Lower leg skin (tissue), 4 donors: ENCODE measurements around the gene GLI3. TPM values are rescaled to one million over a fixed set of nuclear protein-coding genes. Genes with fewer than 3 reads are reported as not detected.

ENCODE experiments used
- DNase-seq, 2 donors: peaks; one replicate each; pipeline ENCODE4 v3.0.0-alpha.2; 2019; ENCODE audit warnings: low spot score in 2 of 2
- H3K4me3 ChIP-seq: fragments of 200-600 bp; sonication (generic); 2 replicates; pipeline ENCODE4 v1.5.1; 2017; ENCODE audit warnings: mild to moderate bottlenecking, low read depth; ENCODE audit not compliant: poor library complexity, severe bottlenecking
- POLR2A ChIP-seq, 2 donors: fragments of 450-650 bp; IDR thresholded peaks; one replicate each; pipeline ENCODE4 v1.6.1; 2016 to 2017; ENCODE audit warnings: antibody characterized with exemption in 2 of 2, mild to moderate bottlenecking in 1 of 2, moderate library complexity in 1 of 2
- WGBS, 2 donors: methylation state at CpG; one replicate each; pipeline ENCODE4 v1.1.5; 2018; 5-methylcytosine and 5-hydroxymethylcytosine counted together
- intact Hi-C: fragments of 100-400 bp; cut with DNase I; formaldehyde crosslinking; loops from one replicate; pipeline ENCODE4 v1.15.0; 2023; ENCODE audit warnings: low total_unique reads
- total RNA-seq, 4 donors: library from RNA; depleted of rRNA; stranded (reverse); fragments of >200 nt; gene quantifications; one replicate each; pipeline ENCODE4 v1.1.0, GENCODE V29; 2016
- TF ChIP-seq, protein P1 (sequence below), 3 donors: fragments of 450-650 bp; IDR thresholded peaks; one replicate each; pipeline ENCODE4 v1.5.1; 2016; ENCODE audit warnings: antibody characterized with exemption in 3 of 3, mild to moderate bottlenecking in 3 of 3, moderate library complexity in 2 of 3

Gene GLI3
- total RNA-seq, 4 donors from 2014 or later: 16.4 to 28.2 (median 18.3) TPM

DNA sequence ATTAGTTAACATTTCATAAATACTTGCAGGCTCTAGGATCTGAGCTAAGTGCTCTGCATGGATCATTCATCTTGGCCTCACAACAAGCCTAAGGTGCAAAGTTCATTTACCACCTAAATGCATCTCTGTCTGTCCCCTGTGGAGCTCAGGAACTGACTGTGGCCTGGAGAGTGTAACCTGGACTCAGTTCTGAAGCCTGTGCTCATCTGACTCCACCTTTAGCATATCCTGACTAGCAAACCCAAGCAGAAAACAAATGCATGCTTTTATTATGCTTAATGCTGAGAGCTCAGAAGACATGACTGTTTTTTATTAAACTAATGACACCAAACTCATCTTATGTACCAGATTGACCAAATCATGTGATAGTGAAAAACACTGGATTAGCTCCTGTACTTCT, 288.5 kb downstream of the GLI3 start:
- no peak overlapping the region for H3K4me3 ChIP-seq
- peak in 1 of 2 donors; percentile 12 for DNase-seq
- TF ChIP-seq, protein P1, sequence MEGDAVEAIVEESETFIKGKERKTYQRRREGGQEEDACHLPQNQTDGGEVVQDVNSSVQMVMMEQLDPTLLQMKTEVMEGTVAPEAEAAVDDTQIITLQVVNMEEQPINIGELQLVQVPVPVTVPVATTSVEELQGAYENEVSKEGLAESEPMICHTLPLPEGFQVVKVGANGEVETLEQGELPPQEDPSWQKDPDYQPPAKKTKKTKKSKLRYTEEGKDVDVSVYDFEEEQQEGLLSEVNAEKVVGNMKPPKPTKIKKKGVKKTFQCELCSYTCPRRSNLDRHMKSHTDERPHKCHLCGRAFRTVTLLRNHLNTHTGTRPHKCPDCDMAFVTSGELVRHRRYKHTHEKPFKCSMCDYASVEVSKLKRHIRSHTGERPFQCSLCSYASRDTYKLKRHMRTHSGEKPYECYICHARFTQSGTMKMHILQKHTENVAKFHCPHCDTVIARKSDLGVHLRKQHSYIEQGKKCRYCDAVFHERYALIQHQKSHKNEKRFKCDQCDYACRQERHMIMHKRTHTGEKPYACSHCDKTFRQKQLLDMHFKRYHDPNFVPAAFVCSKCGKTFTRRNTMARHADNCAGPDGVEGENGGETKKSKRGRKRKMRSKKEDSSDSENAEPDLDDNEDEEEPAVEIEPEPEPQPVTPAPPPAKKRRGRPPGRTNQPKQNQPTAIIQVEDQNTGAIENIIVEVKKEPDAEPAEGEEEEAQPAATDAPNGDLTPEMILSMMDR (IDR thresholded peaks at IDR 0.05): no peak
- TF ChIP-seq POLR2A (IDR thresholded peaks at IDR 0.05): no peak
- intact Hi-C loops: no loop called here

DNA sequence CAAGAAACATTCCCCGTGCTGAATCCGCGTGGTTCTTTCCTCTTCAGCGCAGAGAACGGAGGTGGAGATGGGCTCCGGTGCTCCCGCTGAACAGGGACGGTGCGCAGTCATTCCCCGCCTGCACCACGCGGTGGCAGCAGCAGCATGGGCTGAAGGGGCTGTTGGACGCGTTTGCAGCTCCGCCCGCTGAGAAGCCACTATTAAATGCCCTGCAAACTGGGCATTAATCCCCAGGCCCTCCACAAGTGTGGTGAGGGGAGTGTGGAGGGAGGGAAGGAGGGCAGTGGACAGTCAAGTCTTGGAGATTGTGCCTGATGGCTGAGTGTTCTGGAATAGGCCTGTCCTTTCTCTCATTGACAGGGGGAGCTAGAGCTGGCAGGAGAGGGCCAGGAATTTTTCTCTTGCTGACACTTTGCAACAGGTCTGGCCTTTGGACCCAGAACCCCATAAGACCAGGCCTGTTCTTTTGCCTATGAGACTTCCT, 293.9 kb downstream of the GLI3 start:
- no peak overlapping the region for H3K4me3 ChIP-seq
- TF ChIP-seq, protein P1 (IDR thresholded peaks at IDR 0.05): peak in 1 of 3 donors; percentile 69
- no peak for TF ChIP-seq POLR2A (IDR thresholded peaks at IDR 0.05)
- DNase-seq: peak; percentile 69 to 97
- intact Hi-C loops: loop anchor here (5.0 kb wide), 1 partner anchor 899 kb away; no protein-coding TSS in a partner anchor
- WGBS, 2 donors: 0% methylated on average over 16 of the region's 16 CpGs

DNA sequence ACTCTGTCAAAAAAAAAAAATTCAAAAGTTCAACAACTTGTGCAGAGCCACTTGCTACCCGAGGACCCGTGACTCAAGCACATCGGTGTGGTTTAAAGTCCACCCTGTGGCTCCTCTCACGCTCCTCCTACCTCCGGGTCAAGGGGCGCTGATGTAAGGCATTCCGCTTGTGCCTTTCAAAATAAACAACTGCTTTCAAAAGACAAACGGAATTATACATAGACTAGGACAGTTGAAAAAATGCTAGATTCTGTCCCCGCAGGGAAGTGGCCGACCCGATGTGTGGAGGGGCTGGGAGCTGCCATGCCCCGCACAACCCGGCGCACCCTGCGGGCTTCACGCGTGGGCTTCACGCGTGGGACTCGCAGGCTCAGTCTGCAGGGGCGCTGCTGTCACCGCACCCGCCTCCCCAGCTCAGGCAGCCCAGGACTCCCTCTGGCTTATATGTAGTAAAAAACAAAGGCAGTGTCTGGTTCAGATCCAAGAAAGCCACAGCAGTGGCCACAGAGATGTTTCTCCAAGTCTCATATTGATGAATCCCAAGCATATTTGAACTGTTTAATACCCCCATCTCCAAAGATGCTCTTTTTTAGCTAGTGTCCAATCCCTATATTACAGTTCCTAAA, 294.4 kb downstream of the GLI3 start:
- H3K4me3 ChIP-seq: no peak overlapping the region
- intact Hi-C loops: loop anchor here (5.0 kb wide), 1 partner anchor 900 kb away; no protein-coding TSS in a partner anchor
- TF ChIP-seq, protein P1 (IDR thresholded peaks at IDR 0.05): no peak
- no peak for TF ChIP-seq POLR2A (IDR thresholded peaks at IDR 0.05)
- WGBS, 2 donors: 66 to 72% methylated on average over 23 of the region's 23 CpGs
- DNase-seq: no peak

DNA sequence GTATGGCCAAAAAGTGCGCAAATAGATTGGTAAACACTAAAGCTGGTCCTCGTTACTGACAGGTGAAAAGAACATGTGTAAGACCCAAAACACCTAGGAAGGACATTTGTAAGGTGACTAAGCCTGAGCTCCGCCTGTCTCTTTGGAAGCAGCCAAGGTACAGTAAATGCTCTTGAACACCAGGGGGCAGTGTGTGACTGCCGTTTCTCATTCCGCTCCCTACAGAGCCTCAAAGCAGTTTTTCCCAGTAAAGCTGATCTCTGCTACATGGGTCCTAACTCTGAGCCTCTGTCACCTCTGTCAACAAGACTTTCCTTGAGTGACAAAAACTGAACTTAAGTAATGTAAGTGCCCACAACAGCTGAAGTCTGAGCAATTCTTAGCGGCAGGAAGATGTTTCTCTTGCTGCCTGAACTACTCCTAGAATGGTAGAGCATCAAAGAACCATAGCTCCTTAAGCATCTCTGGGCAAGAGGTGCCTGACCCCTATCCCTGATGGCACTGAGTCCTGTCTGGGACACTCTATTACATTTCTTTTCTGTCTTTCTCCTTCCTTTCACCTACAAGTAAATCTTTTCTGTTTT, 296.2 kb downstream of the GLI3 start:
- TF ChIP-seq, protein P1 (IDR thresholded peaks at IDR 0.05): peak in 1 of 3 donors; percentile 71
- no peak for TF ChIP-seq POLR2A (IDR thresholded peaks at IDR 0.05)
- 6 to 10% methylated on average over 6 of the region's 6 CpGs for WGBS, 2 donors
- no peak overlapping the region for H3K4me3 ChIP-seq
- DNase-seq: peak; percentile 66 to 89
- intact Hi-C loops: loop anchor here (1.0 to 5.0 kb wide), 2 partner anchors 51 to 901 kb away; no protein-coding TSS in a partner anchor

DNA sequence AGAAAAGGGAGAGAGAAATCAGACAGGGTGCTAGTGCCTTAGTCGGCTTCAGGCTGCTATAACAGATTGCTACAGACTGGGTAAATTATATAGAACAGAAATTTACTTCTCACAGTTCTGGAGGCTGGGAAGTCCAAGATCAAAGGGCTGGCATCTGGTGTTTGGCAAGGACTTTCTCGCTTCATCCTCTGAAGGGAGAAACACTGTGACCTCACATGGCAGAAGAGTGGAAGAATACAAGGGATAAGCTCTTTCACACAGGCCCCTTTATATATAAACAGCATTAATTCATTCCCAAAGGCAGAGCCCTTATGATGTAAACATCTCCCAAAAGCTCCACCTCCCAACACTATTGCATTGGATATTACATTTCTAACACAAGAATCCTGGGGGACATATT, 298.6 kb downstream of the GLI3 start:
- no peak overlapping the region for H3K4me3 ChIP-seq
- 78 to 82% methylated on average over 2 of the region's 2 CpGs for whole genome bisulfite sequencing, 2 donors
- TF ChIP-seq POLR2A (IDR thresholded peaks at IDR 0.05): no peak
- TF ChIP-seq, protein P1 (IDR thresholded peaks at IDR 0.05): no peak
- DNase-seq: no peak
- intact Hi-C loops: no loop called here
